ENCODE data around the gene GRIN3B. TPM values are rescaled to one million over a fixed set of nuclear protein-coding genes. Genes with fewer than 3 reads are reported as not detected.

Gene GRIN3B
- total and polyA plus RNA-seq, 10 of the 15 experiments (the other 5 are each of a cell fraction or from before 2014, with no cell fraction given) = 0.15 TPM; not detected in 9

DNA sequence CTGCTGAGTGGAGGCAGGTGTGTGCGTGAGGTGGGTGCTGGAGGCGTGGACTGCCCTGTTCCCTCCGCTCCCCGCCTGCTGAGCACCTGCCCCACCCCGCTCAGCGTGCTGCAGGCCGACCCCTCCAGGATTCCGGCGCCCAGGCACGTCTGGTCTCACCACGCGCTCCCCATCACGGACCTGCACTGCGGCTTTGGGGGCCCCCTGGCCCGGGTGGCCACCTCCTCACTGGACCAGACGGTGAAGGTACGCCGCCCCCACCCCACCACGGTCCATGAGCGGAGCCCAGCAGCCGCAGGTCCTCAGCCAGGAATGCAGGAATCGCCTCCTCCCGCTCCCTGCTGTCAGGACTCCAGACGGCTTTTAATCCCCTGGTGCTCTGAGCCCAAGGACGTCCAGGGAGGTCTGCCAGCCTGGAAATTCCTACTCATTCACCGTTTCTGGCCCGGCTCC lies 10.1 kb upstream of the GRIN3B start (continued):
- TF ChIP-seq, protein P1, sequence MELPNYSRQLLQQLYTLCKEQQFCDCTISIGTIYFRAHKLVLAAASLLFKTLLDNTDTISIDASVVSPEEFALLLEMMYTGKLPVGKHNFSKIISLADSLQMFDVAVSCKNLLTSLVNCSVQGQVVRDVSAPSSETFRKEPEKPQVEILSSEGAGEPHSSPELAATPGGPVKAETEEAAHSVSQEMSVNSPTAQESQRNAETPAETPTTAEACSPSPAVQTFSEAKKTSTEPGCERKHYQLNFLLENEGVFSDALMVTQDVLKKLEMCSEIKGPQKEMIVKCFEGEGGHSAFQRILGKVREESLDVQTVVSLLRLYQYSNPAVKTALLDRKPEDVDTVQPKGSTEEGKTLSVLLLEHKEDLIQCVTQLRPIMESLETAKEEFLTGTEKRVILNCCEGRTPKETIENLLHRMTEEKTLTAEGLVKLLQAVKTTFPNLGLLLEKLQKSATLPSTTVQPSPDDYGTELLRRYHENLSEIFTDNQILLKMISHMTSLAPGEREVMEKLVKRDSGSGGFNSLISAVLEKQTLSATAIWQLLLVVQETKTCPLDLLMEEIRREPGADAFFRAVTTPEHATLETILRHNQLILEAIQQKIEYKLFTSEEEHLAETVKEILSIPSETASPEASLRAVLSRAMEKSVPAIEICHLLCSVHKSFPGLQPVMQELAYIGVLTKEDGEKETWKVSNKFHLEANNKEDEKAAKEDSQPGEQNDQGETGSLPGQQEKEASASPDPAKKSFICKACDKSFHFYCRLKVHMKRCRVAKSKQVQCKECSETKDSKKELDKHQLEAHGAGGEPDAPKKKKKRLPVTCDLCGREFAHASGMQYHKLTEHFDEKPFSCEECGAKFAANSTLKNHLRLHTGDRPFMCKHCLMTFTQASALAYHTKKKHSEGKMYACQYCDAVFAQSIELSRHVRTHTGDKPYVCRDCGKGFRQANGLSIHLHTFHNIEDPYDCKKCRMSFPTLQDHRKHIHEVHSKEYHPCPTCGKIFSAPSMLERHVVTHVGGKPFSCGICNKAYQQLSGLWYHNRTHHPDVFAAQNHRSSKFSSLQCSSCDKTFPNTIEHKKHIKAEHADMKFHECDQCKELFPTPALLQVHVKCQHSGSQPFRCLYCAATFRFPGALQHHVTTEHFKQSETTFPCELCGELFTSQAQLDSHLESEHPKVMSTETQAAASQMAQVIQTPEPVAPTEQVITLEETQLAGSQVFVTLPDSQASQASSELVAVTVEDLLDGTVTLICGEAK (IDR thresholded peaks at IDR 0.05; ENCODE audit: borderline replicate concordance) = no peak
- TF ChIP-seq POU2F2 (IDR thresholded peaks at IDR 0.05; ENCODE audit: borderline replicate concordance, low read depth, low read length) = no peak
- TF ChIP-seq NR2F1 (conservative IDR thresholded peaks at IDR 0.05) = no peak
- no peak for TF ChIP-seq SMARCA5 (IDR thresholded peaks at IDR 0.05)

DNA sequence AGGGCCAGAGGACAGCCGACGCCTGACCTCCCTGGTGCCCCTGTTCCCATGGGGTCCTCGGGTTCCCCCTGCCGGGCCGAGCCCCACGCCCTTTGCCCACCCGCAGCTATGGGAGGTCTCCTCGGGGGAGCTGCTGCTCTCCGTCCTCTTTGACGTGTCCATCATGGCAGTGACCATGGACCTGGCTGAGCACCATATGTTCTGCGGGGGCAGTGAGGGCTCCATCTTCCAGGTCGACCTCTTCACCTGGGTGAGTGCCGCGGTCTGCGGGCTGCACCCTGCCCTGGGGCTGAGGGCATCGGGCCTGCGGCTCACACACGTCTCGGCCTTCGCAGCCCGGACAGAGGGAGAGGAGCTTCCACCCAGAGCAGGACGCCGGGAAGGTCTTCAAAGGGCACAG lies 9.5 kb upstream of the GRIN3B start:
- RAD21 ChIA-PET (ENCODE audit: unreplicated experiment) = no interaction called here
- TF ChIP-seq STAT1 (conservative IDR thresholded peaks at IDR 0.05) = no peak
- TF ChIP-seq, protein P2, sequence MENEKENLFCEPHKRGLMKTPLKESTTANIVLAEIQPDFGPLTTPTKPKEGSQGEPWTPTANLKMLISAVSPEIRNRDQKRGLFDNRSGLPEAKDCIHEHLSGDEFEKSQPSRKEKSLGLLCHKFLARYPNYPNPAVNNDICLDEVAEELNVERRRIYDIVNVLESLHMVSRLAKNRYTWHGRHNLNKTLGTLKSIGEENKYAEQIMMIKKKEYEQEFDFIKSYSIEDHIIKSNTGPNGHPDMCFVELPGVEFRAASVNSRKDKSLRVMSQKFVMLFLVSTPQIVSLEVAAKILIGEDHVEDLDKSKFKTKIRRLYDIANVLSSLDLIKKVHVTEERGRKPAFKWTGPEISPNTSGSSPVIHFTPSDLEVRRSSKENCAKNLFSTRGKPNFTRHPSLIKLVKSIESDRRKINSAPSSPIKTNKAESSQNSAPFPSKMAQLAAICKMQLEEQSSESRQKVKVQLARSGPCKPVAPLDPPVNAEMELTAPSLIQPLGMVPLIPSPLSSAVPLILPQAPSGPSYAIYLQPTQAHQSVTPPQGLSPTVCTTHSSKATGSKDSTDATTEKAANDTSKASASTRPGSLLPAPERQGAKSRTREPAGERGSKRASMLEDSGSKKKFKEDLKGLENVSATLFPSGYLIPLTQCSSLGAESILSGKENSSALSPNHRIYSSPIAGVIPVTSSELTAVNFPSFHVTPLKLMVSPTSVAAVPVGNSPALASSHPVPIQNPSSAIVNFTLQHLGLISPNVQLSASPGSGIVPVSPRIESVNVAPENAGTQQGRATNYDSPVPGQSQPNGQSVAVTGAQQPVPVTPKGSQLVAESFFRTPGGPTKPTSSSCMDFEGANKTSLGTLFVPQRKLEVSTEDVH (IDR thresholded peaks at IDR 0.05; ENCODE audit: low read depth, partially characterized antibody) = no peak
- TF ChIP-seq, protein P3, sequence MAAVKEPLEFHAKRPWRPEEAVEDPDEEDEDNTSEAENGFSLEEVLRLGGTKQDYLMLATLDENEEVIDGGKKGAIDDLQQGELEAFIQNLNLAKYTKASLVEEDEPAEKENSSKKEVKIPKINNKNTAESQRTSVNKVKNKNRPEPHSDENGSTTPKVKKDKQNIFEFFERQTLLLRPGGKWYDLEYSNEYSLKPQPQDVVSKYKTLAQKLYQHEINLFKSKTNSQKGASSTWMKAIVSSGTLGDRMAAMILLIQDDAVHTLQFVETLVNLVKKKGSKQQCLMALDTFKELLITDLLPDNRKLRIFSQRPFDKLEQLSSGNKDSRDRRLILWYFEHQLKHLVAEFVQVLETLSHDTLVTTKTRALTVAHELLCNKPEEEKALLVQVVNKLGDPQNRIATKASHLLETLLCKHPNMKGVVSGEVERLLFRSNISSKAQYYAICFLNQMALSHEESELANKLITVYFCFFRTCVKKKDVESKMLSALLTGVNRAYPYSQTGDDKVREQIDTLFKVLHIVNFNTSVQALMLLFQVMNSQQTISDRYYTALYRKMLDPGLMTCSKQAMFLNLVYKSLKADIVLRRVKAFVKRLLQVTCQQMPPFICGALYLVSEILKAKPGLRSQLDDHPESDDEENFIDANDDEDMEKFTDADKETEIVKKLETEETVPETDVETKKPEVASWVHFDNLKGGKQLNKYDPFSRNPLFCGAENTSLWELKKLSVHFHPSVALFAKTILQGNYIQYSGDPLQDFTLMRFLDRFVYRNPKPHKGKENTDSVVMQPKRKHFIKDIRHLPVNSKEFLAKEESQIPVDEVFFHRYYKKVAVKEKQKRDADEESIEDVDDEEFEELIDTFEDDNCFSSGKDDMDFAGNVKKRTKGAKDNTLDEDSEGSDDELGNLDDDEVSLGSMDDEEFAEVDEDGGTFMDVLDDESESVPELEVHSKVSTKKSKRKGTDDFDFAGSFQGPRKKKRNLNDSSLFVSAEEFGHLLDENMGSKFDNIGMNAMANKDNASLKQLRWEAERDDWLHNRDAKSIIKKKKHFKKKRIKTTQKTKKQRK (IDR thresholded peaks at IDR 0.05; ENCODE audit: low read depth, low read length) = no peak
- Histone ChIP-seq H3K4me1 (ENCODE audit: control insufficient read depth, insufficient read depth, low read length) (no peaks in the 10 kb centered on the region), H3K27me3 (replicated peaks in 1 of 2; ENCODE audit: control insufficient read depth in 2 of 2, insufficient read depth in 2 of 2, low read length in 1 of 2) (no peaks in the 10 kb centered on the region), H4K20me1 (ENCODE audit: control insufficient read depth, insufficient read depth) (no peaks in the 10 kb centered on the region), H2AFZ (ENCODE audit: control insufficient read depth, low read depth, low read length) (no peak overlapping the region), H3K9me3 (replicated peaks; ENCODE audit: control insufficient read depth, insufficient read depth, low read length) (no peaks in the 10 kb centered on the region), H3K4me2 (ENCODE audit: control insufficient read depth, insufficient read depth) (no peak overlapping the region), H3K36me3 (ENCODE audit: control insufficient read depth in 2 of 2, insufficient read depth in 2 of 2, low read length in 1 of 2) (peaks cover 4 to 15% of the 10 kb centered on the region in 2 experiments; a peak in 3 of 4 replicates), H3K79me2 (ENCODE audit: control insufficient read depth, insufficient read depth, low read length) (no peaks in the 10 kb centered on the region), H3K27ac (ENCODE audit: control insufficient read depth, insufficient read depth) (no peak overlapping the region), H3K9ac (ENCODE audit: control insufficient read depth, insufficient read depth, low read length) (no peak overlapping the region), H3K4me3 (no peak overlapping the region)
- WGBS (ENCODE audit: insufficient coverage, insufficient replicate concordance, low lambda C conversion rate, missing lambda C conversion rate) = 93% methylated on average over 22 of the region's 23 CpGs
- BruUV-seq (replicated peaks) = no TSS peak
- intact Hi-C loops (cut with micrococcal nuclease; ENCODE audit: unreplicated experiment) (no loop called here), in situ Hi-C loops (cut with MboI) (no loop called here)
- DNase-seq (ENCODE audit: low read depth, low spot score) (no peak), FAIRE-seq (no peak), ATAC-seq (no peak)
- CTCF ChIA-PET = no interaction called here
- SMC1A ChIA-PET (ENCODE audit: uncharacterized antibody, unreplicated experiment) = no interaction called here
- POLR2A ChIA-PET = interaction anchor here (0.6 kb wide), 1 partner anchor 75 kb away, joined by 3 read pairs; no protein-coding TSS in a partner anchor

Data from GM12878 (cell line).